H1 (cell line): Measurements from ENCODE around the gene C1orf174. TPM values are rescaled to one million over a fixed set of nuclear protein-coding genes. Genes with fewer than 3 reads are reported as not detected.

Experiments
- CTCF ChIA-PET: fragments of 300-600 bp; sonication (Branson Sonifier 250); formaldehyde crosslinking; loops from one replicate; lab custom pipeline; 2021; ENCODE audit not compliant: partially characterized antibody; lab: Charles Lee
- POLR2A ChIA-PET: fragments of 300-600 bp; sonication (Branson Sonifier 250); formaldehyde crosslinking; loops from one replicate; lab custom pipeline; 2021; ENCODE audit warnings: inconsistent platforms; ENCODE audit not compliant: partially characterized antibody; lab: Charles Lee
- DNase-seq, 2 experiments: peaks; one replicate each; pipeline versions ENCODE4 v3.0.0 to v3.0.0-alpha.2; 2010 to 2022; ENCODE audit warnings: low spot score in 2 of 2, low read depth in 1 of 2, mixed read lengths in 1 of 2
- FAIRE-seq: peaks from 2 replicates; lab custom pipeline; 2011; peaks lifted over from hg19 to GRCh38; lab: Jason Lieb, UNC
- H2AFZ ChIP-seq: 2 replicates; pipeline ENCODE4 v1.8.1; 2012; ENCODE audit warnings: low read length, inconsistent platforms
- H2AK5ac ChIP-seq: 2 replicates; pipeline ENCODE4 v1.6.1; 2013; ENCODE audit warnings: low read depth, low read length
- H2BK120ac ChIP-seq: replicated peaks from 2 replicates; pipeline ENCODE3; 2013; ENCODE audit warnings: low read depth, low read length, inconsistent platforms
- H2BK12ac ChIP-seq: 2 replicates; pipeline ENCODE4 v1.6.1; 2013; ENCODE audit warnings: low read depth, low read length
- H2BK15ac ChIP-seq: 2 replicates; pipeline ENCODE4 v1.6.1; 2013; ENCODE audit warnings: low read length
- H2BK20ac ChIP-seq: 2 replicates; pipeline ENCODE4 v1.6.1; 2013; ENCODE audit warnings: low read length
- H2BK5ac ChIP-seq: 2 replicates; pipeline ENCODE4 v1.6.1; 2013; ENCODE audit warnings: low read depth, low read length
- H3K14ac ChIP-seq: 2 replicates; pipeline ENCODE4 v1.6.1; 2013; ENCODE audit warnings: inconsistent platforms; ENCODE audit not compliant: insufficient read length
- H3K18ac ChIP-seq: 2 replicates; pipeline ENCODE4 v1.6.1; 2013; ENCODE audit warnings: low read length; ENCODE audit errors: extremely low read depth
- H3K23ac ChIP-seq: 2 replicates; pipeline ENCODE4 v1.6.1; 2013; ENCODE audit warnings: inconsistent platforms; ENCODE audit not compliant: insufficient read length
- H3K23me2 ChIP-seq: 2 replicates; pipeline ENCODE4 v1.6.1; 2013; ENCODE audit warnings: low read depth, low read length
- H3K27ac ChIP-seq: 2 replicates; pipeline ENCODE4 v1.6.1; 2011; ENCODE audit warnings: low read depth, low read length, inconsistent platforms
- H3K27me3 ChIP-seq, 4 experiments: replicated peaks in 1 of 4; 1 replicate in 1 of 4; 2 replicates in 3 of 4; pipeline versions ENCODE4 v1.6.1 to v1.8.1; 2011 to 2013; ENCODE audit warnings: low read length in 3 of 4, mild to moderate bottlenecking in 3 of 4, inconsistent platforms in 2 of 4, mixed read lengths in 2 of 4, moderate library complexity in 1 of 4; ENCODE audit not compliant: control insufficient read depth in 3 of 4, insufficient read depth in 3 of 4; ENCODE audit errors: extremely low read depth in 1 of 4
- H3K36me3 ChIP-seq, 4 experiments: 2 replicates each; pipeline versions ENCODE4 v1.6.1 to v1.8.1; 2011 to 2013; ENCODE audit warnings: mild to moderate bottlenecking in 4 of 4, low read length in 3 of 4, moderate library complexity in 2 of 4, control low read depth in 1 of 4, inconsistent platforms in 1 of 4; ENCODE audit not compliant: insufficient read depth in 4 of 4, control insufficient read depth in 2 of 4
- H3K4ac ChIP-seq: replicated peaks from 2 replicates; pipeline ENCODE3; 2013; ENCODE audit warnings: low read length, low read depth, mixed read lengths, inconsistent platforms; ENCODE audit not compliant: insufficient read length
- H3K4me1 ChIP-seq, 4 experiments: replicated peaks in 1 of 4; 1 replicate in 1 of 4; 2 replicates in 3 of 4; pipeline versions ENCODE4 v1.6.1 to v1.8.1; 2011 to 2013; ENCODE audit warnings: low read length in 3 of 4, inconsistent platforms in 2 of 4, mixed read lengths in 1 of 4; ENCODE audit not compliant: insufficient read depth in 4 of 4, control insufficient read depth in 3 of 4
- H3K4me2 ChIP-seq, 2 experiments: 2 replicates each; pipeline versions ENCODE4 v1.6.1 to v1.8.1; 2011 to 2013; ENCODE audit warnings: low read depth in 2 of 2, low read length in 2 of 2, control low read depth in 1 of 2, inconsistent platforms in 1 of 2, mild to moderate bottlenecking in 1 of 2; ENCODE audit not compliant: insufficient read depth in 1 of 2
- H3K4me3 ChIP-seq, 4 experiments: fragments of 200-600, 300-600 bp in 1 of 4; sonication (generic), shearing (Covaris generic), sonication (Bioruptor Twin) in 1 of 4; 2 replicates each; pipeline versions ENCODE4 v1.5.1 to v1.8.1; 2011 to 2016; ENCODE audit warnings: low read length in 4 of 4, low read depth in 3 of 4, control low read depth in 2 of 4, inconsistent platforms in 2 of 4, mild to moderate bottlenecking in 2 of 4, mixed read lengths in 1 of 4, moderate library complexity in 1 of 4; ENCODE audit not compliant: insufficient read depth in 2 of 4; ENCODE audit errors: extremely low read depth in 1 of 4
- H3K56ac ChIP-seq: replicated peaks from 2 replicates; pipeline ENCODE3; 2013; ENCODE audit warnings: low read depth, mild to moderate bottlenecking, mixed read lengths, low read length, inconsistent platforms; ENCODE audit not compliant: insufficient read length
- H3K79me1 ChIP-seq: 2 replicates; pipeline ENCODE4 v1.6.1; 2013; ENCODE audit warnings: low read depth, low read length, control low read depth
- H3K79me2 ChIP-seq, 2 experiments: 2 replicates each; pipeline versions ENCODE4 v1.6.1 to v1.8.1; 2012 to 2013; ENCODE audit warnings: low read length in 2 of 2, mild to moderate bottlenecking in 2 of 2, inconsistent platforms in 1 of 2; ENCODE audit not compliant: insufficient read depth in 2 of 2, control insufficient read depth in 1 of 2
- H3K9ac ChIP-seq, 4 experiments: replicated peaks in 1 of 4; 1 replicate in 1 of 4; 2 replicates in 3 of 4; pipeline versions ENCODE4 v1.6.1 to v1.8.1; 2011 to 2013; ENCODE audit warnings: low read depth in 3 of 4, low read length in 3 of 4, control low read depth in 2 of 4, mild to moderate bottlenecking in 2 of 4, moderate library complexity in 2 of 4, inconsistent platforms in 1 of 4; ENCODE audit errors: extremely low read depth in 1 of 4
- H3K9me3 ChIP-seq, 2 experiments: 2 replicates each; pipeline versions ENCODE4 v1.6.1 to v1.8.1; 2012 to 2013; ENCODE audit warnings: mild to moderate bottlenecking in 2 of 2, moderate library complexity in 2 of 2, control low read depth in 1 of 2, inconsistent platforms in 1 of 2, low read depth in 1 of 2, low read length in 1 of 2, mixed read lengths in 1 of 2; ENCODE audit not compliant: insufficient read depth in 2 of 2
- H4K20me1 ChIP-seq, 2 experiments: replicated peaks in 1 of 2; 2 replicates each; pipeline versions ENCODE3 to v1.8.1; 2011 to 2013; ENCODE audit warnings: inconsistent platforms in 2 of 2, low read length in 2 of 2, mild to moderate bottlenecking in 1 of 2; ENCODE audit not compliant: insufficient read depth in 2 of 2, control insufficient read depth in 1 of 2
- H4K5ac ChIP-seq: 2 replicates; pipeline ENCODE4 v1.6.1; 2013; ENCODE audit warnings: low read length, low read depth, mixed read lengths, inconsistent platforms; ENCODE audit not compliant: insufficient read length
- H4K8ac ChIP-seq: 2 replicates; pipeline ENCODE4 v1.8.0; 2013; ENCODE audit warnings: mild to moderate bottlenecking, moderate library complexity, low read length, inconsistent platforms; ENCODE audit not compliant: insufficient read depth; ENCODE audit errors: extremely low read depth
- H4K91ac ChIP-seq: replicated peaks from 2 replicates; pipeline ENCODE3; 2013; ENCODE audit warnings: low read length, mixed read lengths, inconsistent platforms; ENCODE audit not compliant: insufficient read length
- BACH1 ChIP-seq: IDR thresholded peaks from 2 replicates; pipeline ENCODE4 v1.6.1; 2012; ENCODE audit warnings: low read length, improper control_type of control experiment
- FOSL1 ChIP-seq: IDR thresholded peaks from 2 replicates; pipeline ENCODE4 v1.6.1; 2011; ENCODE audit warnings: mild to moderate bottlenecking, low read depth, low read length, moderate library complexity; ENCODE audit not compliant: insufficient read depth
- MAFK ChIP-seq: IDR thresholded peaks from 2 replicates; pipeline ENCODE4 v1.6.1; 2012; ENCODE audit warnings: low read depth, mild to moderate bottlenecking, improper control_type of control experiment, low read length
- NANOG ChIP-seq: IDR thresholded peaks from 2 replicates; pipeline ENCODE4 v1.6.1; 2011; ENCODE audit warnings: low read length, low read depth, mild to moderate bottlenecking, inconsistent platforms; ENCODE audit not compliant: insufficient read depth, poor library complexity, severe bottlenecking
- POLR2A ChIP-seq, 2 experiments: IDR thresholded peaks; 1 replicate in 1 of 2; 2 replicates in 1 of 2; pipeline ENCODE4 v1.6.1; 2011; ENCODE audit warnings: low read depth in 2 of 2, low read length in 2 of 2, mild to moderate bottlenecking in 2 of 2; ENCODE audit errors: control extremely low read depth in 1 of 2
- SUZ12 ChIP-seq: fragments of 200-600 bp; sonication (generic); IDR thresholded peaks from 2 replicates; pipeline ENCODE4 v1.6.1; 2012; ENCODE audit warnings: mild to moderate bottlenecking, inconsistent platforms, low read length, moderate library complexity, mixed read lengths
- WGBS, 2 experiments: shearing (Covaris generic) in 1 of 2; methylation state at CpG; one replicate each; pipeline versions ENCODE4 v1.1.6 to v1.1.7; 2013 to 2015; ENCODE audit warnings: low lambda C conversion rate in 2 of 2, mixed read lengths in 2 of 2, inconsistent platforms in 1 of 2, low coverage in 1 of 2, missing lambda C conversion rate in 1 of 2; ENCODE audit not compliant: insufficient replicate concordance in 2 of 2, insufficient coverage in 1 of 2, insufficient read length in 1 of 2; ENCODE audit errors: extremely low coverage in 1 of 2, missing lambda C conversion rate in 1 of 2; 5-methylcytosine and 5-hydroxymethylcytosine counted together
- polyA plus RNA-seq, 7 experiments: library from polyadenylated mRNA; depleted of rRNA in 3 of 7; stranded (reverse) in 5 of 7; unstranded in 2 of 7; fragments of >200 nt in 5 of 7; fragments of 200-250 nt in 2 of 7; gene quantifications; 1 replicate in 5 of 7; 2 replicates in 1 of 7; 4 replicates in 1 of 7; pipeline versions ENCODE4 v1.2.1 to v1.2.3, GENCODE V29; 2011 to 2013; ENCODE audit warnings: missing spikeins in 2 of 7, mixed read lengths in 2 of 7
- total RNA-seq: library from RNA; stranded (reverse); fragmentation: NEBNext Ultra II Directional; extraction: Animal tissue kit (Norgen Biotek cat#: 25700); gene quantifications from 2 replicates; pipeline ENCODE4 v1.2.1, GENCODE V29; 2021

The C1orf174 gene
- total and polyA plus RNA-seq, 2 of the 8 experiments (the other 6 are each of a cell fraction or from before 2014, with no cell fraction given): 28.4 to 32.4 TPM

- 82% methylated on average over 7 of the region's 7 CpGs; no CpG with 5 or more reads in 1 of the 2 experiments for WGBS, 2 experiments
- DNase-seq: no peak
- CTCF ChIA-PET: interaction anchor here (1.0 to 2.7 kb wide), 5 partner anchors 10 to 29 kb away, joined by 3 to 5 read pairs (median 4); partner anchors contain the start of genes CEP104 and DFFB
Measured at GRCh38 chr1:3885611-3886010, 14.5 kb downstream of the C1orf174 start.

More at GRCh38 chr1:3885611-3886010, 14.5 kb downstream of the C1orf174 start:
- no peak overlapping the region for H4K91ac ChIP-seq
- no peak overlapping the region for H3K4me3 ChIP-seq
- H2BK20ac ChIP-seq: no peak overlapping the region
- no peak overlapping the region for H3K27ac ChIP-seq
- H3K4me2 ChIP-seq: no peak overlapping the region
- H3K56ac ChIP-seq: no peak overlapping the region
- no peak overlapping the region for H2BK12ac ChIP-seq
- H2AK5ac ChIP-seq: no peak overlapping the region
- no peaks in the 10 kb centered on the region for H3K79me2 ChIP-seq
- no peaks in the 10 kb centered on the region for H3K9me3 ChIP-seq
- no peaks in the 10 kb centered on the region for H3K27me3 ChIP-seq
- no peak overlapping the region for H4K5ac ChIP-seq
- H2BK5ac ChIP-seq: no peak overlapping the region
- no peak for TF ChIP-seq NANOG
- no peak for TF ChIP-seq FOSL1
- no peak for TF ChIP-seq BACH1
- TF ChIP-seq SUZ12: no peak
- no peak for TF ChIP-seq POLR2A (IDR thresholded peaks at IDR 0.05; ENCODE audit: control extremely low read depth in 1 of 2, low read depth in 2 of 2, low read length in 2 of 2)
- TF ChIP-seq MAFK: no peak
- TF ChIP-seq, all 59 proteins: peak for 0
- FAIRE-seq: no peak
- no peaks in the 10 kb centered on the region for H3K79me1 ChIP-seq
- H2AFZ ChIP-seq: no peak overlapping the region
- peaks cover 8 to 14% (median 11%) of the 10 kb centered on the region in 4 experiments; a peak in 6 of 8 replicates for H3K36me3 ChIP-seq
- no peak overlapping the region for H3K9ac ChIP-seq
- H3K18ac ChIP-seq: no peak overlapping the region
- H4K8ac ChIP-seq: no peak overlapping the region
- peaks cover 2 to 5% of the 10 kb centered on the region in 2 experiments for H4K20me1 ChIP-seq
- no peak overlapping the region for H3K4ac ChIP-seq
- H3K23me2 ChIP-seq: no peaks in the 10 kb centered on the region
- no peaks in the 10 kb centered on the region for H3K4me1 ChIP-seq
- H2BK120ac ChIP-seq: no peak overlapping the region
- H3K14ac ChIP-seq: no peak overlapping the region
- no peak overlapping the region for H3K23ac ChIP-seq
- POLR2A ChIA-PET: no interaction called here
- no peak overlapping the region for H2BK15ac ChIP-seq
